Stimulated activated CD4-positive, alpha-beta T cell treated with anti-CD3 and anti-CD28 coated beads, TNF-alpha, amount 100 ng/mL, for 48 hours (primary cell): ENCODE results near the gene ARHGEF28.

Source experiments
- DNase-seq, 3 donors: peaks; one replicate each; pipeline ENCODE4 v3.0.0-alpha.2; 2020; ENCODE audit warnings: low read depth in 3 of 3

The ARHGEF28 gene, protein sequence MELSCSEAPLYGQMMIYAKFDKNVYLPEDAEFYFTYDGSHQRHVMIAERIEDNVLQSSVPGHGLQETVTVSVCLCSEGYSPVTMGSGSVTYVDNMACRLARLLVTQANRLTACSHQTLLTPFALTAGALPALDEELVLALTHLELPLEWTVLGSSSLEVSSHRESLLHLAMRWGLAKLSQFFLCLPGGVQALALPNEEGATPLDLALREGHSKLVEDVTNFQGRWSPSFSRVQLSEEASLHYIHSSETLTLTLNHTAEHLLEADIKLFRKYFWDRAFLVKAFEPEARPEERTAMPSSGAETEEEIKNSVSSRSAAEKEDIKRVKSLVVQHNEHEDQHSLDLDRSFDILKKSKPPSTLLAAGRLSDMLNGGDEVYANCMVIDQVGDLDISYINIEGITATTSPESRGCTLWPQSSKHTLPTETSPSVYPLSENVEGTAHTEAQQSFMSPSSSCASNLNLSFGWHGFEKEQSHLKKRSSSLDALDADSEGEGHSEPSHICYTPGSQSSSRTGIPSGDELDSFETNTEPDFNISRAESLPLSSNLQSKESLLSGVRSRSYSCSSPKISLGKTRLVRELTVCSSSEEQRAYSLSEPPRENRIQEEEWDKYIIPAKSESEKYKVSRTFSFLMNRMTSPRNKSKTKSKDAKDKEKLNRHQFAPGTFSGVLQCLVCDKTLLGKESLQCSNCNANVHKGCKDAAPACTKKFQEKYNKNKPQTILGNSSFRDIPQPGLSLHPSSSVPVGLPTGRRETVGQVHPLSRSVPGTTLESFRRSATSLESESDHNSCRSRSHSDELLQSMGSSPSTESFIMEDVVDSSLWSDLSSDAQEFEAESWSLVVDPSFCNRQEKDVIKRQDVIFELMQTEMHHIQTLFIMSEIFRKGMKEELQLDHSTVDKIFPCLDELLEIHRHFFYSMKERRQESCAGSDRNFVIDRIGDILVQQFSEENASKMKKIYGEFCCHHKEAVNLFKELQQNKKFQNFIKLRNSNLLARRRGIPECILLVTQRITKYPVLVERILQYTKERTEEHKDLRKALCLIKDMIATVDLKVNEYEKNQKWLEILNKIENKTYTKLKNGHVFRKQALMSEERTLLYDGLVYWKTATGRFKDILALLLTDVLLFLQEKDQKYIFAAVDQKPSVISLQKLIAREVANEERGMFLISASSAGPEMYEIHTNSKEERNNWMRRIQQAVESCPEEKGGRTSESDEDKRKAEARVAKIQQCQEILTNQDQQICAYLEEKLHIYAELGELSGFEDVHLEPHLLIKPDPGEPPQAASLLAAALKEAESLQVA (N-terminal part only)

DNA sequence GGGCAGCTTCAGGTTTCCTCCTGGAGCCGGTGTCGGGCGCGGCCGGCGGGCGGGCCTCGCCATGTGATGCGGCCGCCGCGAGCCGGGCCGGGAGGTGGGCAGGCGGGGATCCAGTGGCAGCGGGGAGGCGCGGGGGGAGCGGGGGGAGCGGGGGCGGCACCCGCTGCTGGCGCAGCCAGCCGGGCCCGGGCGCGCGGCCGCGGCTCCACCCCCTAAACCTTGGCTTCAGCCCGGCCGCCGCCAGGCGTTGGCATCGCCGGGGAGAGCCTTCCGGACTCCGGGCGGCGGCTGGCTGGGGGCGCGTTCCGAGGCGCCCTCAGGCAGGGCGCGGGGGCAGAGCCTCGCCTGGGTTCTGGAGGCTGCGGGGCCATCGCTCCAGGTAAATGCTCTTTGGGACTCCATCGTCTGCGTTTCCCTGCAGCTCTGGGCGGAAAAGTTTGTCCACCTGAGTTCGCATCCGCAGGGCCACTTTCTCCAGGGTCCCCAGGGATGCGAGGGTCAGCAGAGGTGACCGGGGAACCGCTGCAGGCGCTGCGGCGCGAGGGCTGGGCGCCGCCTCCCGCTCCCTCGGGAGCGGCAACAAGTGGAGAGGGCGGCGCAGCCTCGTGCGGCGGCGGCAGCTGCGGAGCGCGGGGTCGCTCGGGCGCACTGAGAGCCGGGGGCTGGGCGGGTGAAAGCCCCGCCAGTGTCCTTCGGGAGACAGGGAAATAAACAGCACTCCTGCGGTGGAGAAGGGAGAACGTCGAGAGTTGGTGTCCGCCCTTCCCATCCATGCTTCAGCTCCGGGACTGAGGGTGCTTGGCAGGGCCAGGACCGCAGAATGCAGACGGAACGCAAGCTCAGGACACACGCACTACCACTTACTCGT, at the start of gene ARHGEF28:
Gene ARHGEF28 (plus strand): TSS at position 253 of the 868 bp plus-strand sequence. CDS start 58,656 bp downstream, outside the sequence.
- peak in 2 of 3 donors; percentile 2 to 13 for DNase-seq

DNA sequence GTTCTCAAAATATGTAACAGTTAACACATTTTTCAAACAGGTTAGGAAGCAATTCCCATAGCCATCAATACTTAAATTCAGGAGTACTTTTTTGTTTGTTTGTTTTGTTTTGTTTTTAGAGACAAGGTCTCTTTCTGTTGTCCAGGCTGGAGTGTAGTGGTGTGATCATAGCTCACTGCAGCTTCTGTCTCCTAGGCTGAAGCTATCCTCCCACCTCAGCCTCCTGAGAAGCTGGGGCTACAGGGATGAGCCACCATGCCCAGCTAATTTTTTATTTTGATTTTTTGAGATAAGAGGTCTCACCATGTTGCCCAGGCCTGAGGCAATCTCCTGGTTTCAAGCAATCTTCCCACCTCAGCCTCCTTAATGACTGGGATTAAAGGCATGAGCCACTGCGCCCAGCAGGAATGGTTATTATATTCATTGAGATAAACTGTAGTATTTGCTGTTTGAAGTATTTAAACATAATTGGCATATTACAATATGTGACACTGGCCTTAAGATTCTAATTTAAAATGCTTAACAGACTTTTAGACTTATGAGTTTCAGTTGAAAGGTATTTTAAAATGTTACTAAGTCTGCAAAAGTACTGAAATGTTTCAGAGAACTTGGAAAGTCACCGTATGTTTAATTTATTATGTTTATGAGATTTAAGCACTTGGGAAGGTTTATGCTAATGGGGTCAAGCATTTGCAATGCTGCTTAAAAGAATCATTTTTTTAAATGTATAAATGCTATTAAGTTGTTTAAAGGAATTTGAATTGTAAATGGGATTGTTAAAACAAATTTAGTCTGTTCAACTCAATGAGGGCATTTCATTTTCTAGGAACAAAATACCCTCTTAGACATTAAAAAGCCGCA, 43.5 kb upstream of the ARHGEF28 start:
- no peak for DNase-seq

- no peak for DNase-seq
Observed at GRCh38 chr5:73587923-73588322, 38.1 kb upstream of the ARHGEF28 start.

- peak in 2 of 3 donors; percentile 40 to 52 for DNase-seq
Observed at GRCh38 chr5:73591102-73591695, 34.8 kb upstream of the ARHGEF28 start.

GRCh38 chr5:73591698-73592501, 34.1 kb upstream of the ARHGEF28 start:
- no peak for DNase-seq

- no peak for DNase-seq
Observed at GRCh38 chr5:73592551-73592950, 33.4 kb upstream of the ARHGEF28 start.

GRCh38 chr5:73596705-73597328, 29.2 kb upstream of the ARHGEF28 start:
- peak in 1 of 3 donors; percentile 15 for DNase-seq

GRCh38 chr5:73599380-73599779, 26.6 kb upstream of the ARHGEF28 start:
- DNase-seq = no peak

DNA sequence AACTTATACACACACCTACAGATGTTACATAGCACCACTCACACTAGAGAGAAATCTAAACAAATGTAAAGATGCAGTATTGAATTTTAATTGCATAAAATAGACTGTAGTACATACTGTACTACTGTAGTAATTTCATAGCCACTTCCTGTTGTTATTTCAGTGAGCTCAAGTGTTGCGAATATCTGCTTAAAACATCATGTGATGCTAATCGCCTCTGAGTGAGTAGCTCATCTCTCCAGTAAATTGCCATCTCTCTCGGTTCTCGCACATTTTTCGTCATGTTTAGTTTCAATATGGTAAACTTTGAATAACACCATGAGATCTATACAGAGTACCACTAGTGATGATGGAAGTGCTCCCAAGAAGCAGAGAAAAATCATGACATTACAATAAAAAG, 22.0 kb upstream of the ARHGEF28 start:
- DNase-seq = no peak

DNA sequence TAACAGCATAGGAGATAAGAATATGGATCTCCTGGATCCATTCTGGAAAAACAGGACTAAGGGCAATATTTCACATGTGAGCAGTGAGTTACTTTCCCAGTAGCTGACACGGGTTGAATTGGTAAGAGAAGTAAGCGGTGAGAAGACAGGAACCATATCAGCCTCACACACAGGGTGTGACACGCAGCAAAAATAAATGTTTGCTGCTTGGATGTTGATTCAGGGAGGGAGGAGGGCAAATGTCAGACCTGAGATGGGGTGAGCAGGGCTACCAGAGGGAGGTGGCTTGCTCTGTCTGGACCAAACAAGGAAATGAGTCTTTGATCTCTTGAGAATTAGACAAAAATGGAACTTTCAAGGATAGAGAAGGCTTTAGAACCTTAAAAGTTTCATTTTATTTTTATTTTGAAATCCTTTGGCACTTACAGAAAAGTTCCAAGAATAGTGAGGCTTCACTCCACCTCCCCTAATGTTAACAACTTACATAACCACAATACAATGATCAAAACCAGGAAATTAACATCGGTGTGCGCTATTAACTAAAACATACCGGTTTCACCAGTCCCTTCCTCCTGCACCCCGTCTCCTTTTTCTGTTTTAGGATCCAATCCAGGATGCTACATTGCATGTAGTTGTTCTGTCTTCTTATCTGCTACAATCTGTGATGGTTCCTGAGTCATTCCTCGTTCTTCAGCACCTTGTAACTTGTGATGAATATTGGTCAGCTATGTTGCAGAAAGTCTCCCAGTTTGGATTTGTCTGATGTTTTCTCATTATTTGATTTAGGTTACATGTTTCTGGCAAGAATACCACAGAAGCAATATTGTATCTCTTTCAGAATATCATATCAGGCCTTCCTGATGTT, 20.5 kb upstream of the ARHGEF28 start:
- no peak for DNase-seq

GRCh38 chr5:73606206-73606753, 19.7 kb upstream of the ARHGEF28 start:
- no peak for DNase-seq

- no peak for DNase-seq
Observed at GRCh38 chr5:73607228-73607627, 18.8 kb upstream of the ARHGEF28 start.

GRCh38 chr5:73612799-73613198, 13.2 kb upstream of the ARHGEF28 start:
- DNase-seq = no peak

- DNase-seq = no peak
Observed at GRCh38 chr5:73615085-73615484, 10.9 kb upstream of the ARHGEF28 start.

- no peak for DNase-seq
Observed at GRCh38 chr5:73615947-73616346, 10.0 kb upstream of the ARHGEF28 start.

- no peak for DNase-seq
Observed at GRCh38 chr5:73617510-73618279, 8.3 kb upstream of the ARHGEF28 start.
